Measurements from ENCODE around the gene CBR3.

CBR3 gene

GRCh38 chr21:36156339-36156814, 21.5 kb downstream of the CBR3 start:
- TF ChIP-seq CTCF (IDR thresholded peaks at IDR 0.05; ENCODE audit: low read depth, low read length, missing control alignments): no peak
- peak; percentile 87 for DNase-seq (ENCODE audit: extremely low read depth, low read depth)
- peak overlapping the region; percentile 66 for H3K4me3 ChIP-seq (replicated peaks; ENCODE audit: low read depth, low read length)

- no peak for DNase-seq (ENCODE audit: extremely low read depth, low read depth)
- no peak for TF ChIP-seq CTCF (IDR thresholded peaks at IDR 0.05; ENCODE audit: low read depth, low read length, missing control alignments)
- H3K4me3 ChIP-seq (replicated peaks; ENCODE audit: low read depth, low read length): peak within 1 kb of the TSS; percentile 66
These were observed 22.2 kb downstream of the CBR3 start, which contains the start of gene DOP1B for GRCh38 chr21:36156815-36157670. Gene DOP1B, plus strand, starts transcription at chr21:36156824. Its CDS starts 7,910 bp downstream, at chr21:36164734.

GRCh38 chr21:36159356-36159921, 24.6 kb downstream of the CBR3 start:
- no peak for TF ChIP-seq CTCF (IDR thresholded peaks at IDR 0.05; ENCODE audit: low read depth, low read length, missing control alignments)
- DNase-seq (ENCODE audit: extremely low read depth, low read depth): no peak
- H3K4me3 ChIP-seq (replicated peaks; ENCODE audit: low read depth, low read length): no peak overlapping the region

GRCh38 chr21:36160850-36161178, 25.9 kb downstream of the CBR3 start:
- no peak for DNase-seq (ENCODE audit: extremely low read depth, low read depth)
- H3K4me3 ChIP-seq (replicated peaks; ENCODE audit: low read depth, low read length): no peak overlapping the region
- TF ChIP-seq CTCF (IDR thresholded peaks at IDR 0.05; ENCODE audit: low read depth, low read length, missing control alignments): no peak

- DNase-seq (ENCODE audit: extremely low read depth, low read depth): no peak
- TF ChIP-seq CTCF (IDR thresholded peaks at IDR 0.05; ENCODE audit: low read depth, low read length, missing control alignments): no peak
These were observed 27.8 kb downstream of the CBR3 start for GRCh38 chr21:36162631-36163030.

GRCh38 chr21:36163750-36164741, 29.2 kb downstream of the CBR3 start:
- no peak for DNase-seq (ENCODE audit: extremely low read depth, low read depth)
- no peak overlapping the region for H3K4me3 ChIP-seq (replicated peaks; ENCODE audit: low read depth, low read length)
- TF ChIP-seq CTCF (IDR thresholded peaks at IDR 0.05; ENCODE audit: low read depth, low read length, missing control alignments): no peak

More at GRCh38 chr21:36162631-36163030, 27.8 kb downstream of the CBR3 start:
- H3K4me3 ChIP-seq (replicated peaks; ENCODE audit: low read depth, low read length): no peak overlapping the region
